ENCODE data around the gene YDJC. TPM values are rescaled to one million over a fixed set of nuclear protein-coding genes. Genes with fewer than 3 reads are reported as not detected.
"Not testable (repeated sequence)": the region's sequence is repeated elsewhere in the genome, so short reads cannot be mapped to it uniquely, and the experiment has no call there.

The YDJC gene
- polyA plus RNA-seq, 3 donors = 8.7 to 11.0 (median 9.3) TPM

DNA sequence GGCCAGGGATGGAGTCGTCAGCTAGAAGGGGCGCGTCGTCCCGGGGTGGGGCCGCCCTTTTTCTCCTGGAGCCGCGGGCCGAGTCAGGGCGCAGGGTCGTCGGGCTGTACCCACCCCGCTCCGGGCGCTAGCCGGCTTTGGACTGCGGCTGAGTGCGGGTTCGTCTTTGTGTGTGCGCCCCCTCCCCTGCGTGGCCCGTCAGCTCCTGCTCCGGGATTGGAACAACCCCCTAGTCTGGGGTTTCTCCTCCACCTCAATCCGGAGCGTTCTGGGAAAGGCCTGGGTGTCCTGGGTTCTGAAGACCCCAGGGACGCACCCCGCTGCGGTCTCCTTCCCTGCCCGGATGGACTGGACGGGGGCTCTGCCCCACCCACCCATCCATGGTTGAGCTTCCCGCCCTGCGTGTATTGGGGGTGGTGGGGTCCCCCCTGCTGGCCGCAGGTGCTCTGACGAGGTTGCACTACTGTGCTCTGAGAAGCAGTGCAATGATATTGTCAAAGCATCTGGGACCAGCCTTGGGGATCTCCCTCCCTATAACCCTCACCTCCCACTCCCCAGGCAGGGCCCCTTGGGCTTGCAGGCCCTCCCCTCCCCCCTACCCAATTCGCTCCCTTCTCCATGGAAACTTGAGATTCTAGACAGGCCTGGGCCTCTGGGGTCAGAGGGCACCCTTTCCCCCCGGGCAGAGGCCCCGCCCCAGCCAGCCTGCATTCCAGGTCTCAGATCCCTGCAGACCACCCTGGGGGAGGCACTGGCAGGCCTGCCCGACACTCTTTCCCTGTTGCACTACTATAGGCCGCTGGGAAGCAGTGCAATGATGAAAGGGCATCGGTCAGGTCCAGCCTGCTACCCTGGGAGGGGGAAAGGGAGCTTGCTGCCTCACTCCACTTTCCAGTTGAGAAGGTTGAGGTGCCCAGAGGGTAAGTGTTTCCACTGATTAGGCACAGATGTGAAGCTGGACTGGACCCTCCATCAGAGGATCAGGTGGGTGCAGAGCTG lies 23.0 kb upstream of the YDJC start:
- no peak for DNase-seq (ENCODE audit: low read depth in 3 of 3, low spot score in 2 of 3)

GRCh38 chr22:21652010-21652546 lies 22.3 kb upstream of the YDJC start:
- DNase-seq (ENCODE audit: low read depth in 3 of 3, low spot score in 2 of 3) = no peak

DNA sequence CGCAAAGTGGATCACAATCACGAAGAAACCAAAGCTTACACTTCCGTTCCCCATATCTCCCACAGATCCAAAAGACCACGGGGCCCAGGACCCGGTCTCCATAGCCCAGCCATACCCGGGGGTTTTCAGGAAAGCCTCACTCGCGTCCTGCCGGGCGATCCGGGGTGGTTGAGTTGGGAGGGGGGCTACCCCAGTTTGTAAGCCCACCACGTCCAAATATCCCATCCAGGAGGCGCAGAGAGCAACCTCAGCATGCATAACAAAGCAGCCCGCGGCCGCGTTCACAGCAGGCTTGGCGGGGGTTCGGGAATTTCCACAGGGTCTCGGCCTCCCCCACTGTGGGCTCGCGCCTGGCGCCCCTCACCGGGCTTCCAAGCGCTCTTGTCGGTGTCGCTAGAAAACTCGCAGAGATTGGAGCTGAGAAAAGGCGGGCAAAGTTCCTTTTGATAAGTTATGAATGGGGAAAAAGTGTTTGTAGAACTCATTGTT lies 21.7 kb upstream of the YDJC start:
- no peak for DNase-seq (ENCODE audit: low read depth in 3 of 3, low spot score in 2 of 3)

- no peak for DNase-seq (ENCODE audit: low read depth in 3 of 3, low spot score in 2 of 3)
These were observed 21.1 kb upstream of the YDJC start for GRCh38 chr22:21650823-21651520.

DNA sequence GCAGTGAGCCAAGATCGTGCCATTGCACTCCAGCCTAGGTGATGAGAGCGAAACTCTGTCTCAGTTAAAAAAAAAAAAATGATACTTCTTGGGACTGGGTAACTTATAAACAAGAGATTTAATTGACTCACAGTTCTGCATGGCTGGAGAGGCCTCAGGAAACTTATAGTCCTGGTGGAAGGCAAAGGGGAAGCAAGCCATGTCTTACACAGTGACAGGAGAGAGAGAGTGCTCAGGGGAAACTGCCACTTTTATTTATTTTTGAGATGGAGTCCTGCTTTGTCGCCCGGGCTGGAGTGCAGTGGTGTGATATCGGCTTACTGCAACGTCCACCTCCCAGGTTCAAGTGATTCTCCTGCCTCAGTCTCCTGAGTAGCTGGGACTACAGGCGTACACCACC lies 20.5 kb upstream of the YDJC start:
- no peak for DNase-seq (ENCODE audit: low read depth in 3 of 3, low spot score in 2 of 3)

DNA sequence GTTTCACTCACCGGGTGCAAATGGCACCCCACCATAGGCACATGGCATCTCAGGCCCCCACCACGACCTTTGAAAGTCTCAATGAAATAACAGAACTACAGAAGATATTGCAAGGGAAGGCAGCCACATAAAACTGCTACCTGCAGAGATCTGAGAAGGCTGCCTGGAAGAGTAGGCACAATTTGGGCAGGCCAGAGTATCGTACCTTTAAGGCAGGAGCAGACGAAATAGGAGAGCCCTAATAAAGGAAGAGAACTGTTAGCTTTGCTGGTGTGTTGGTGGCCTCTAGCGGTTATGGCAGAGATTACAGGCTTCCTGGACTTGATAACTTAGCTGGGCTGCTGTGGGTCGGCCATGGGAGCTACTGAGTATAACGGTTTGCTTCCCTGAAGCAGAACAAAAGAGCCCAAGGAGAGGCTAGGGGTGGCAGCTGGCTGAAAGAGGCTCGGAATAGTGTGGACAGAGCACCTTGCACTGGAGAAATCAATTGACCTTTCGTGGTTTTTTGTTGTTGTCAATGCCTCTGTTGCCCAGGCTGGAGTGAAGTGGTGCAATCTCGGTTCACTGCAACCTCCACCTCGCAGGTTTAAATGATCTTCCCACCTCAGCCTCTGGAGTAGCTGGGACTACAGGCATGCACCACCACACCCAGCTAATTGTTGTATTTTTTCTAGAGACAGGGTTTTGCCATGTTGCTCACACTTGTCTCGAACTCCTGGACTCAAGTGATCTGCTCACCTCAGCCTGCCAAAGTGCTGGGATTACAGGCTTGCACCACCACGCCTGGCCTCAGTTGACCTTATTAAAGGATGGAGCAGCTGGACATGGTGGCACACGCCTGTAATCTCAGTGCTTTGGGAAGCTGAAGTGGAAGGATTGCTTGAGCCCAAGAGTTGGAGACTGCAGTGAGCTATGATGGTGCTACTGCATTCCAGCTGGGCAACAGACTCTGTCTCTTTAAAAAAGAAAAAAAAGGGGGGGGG lies 17.1 kb upstream of the YDJC start:
- no peak for DNase-seq (ENCODE audit: low read depth in 3 of 3, low spot score in 2 of 3)

GRCh38 chr22:21645513-21645912 lies 15.7 kb upstream of the YDJC start:
- DNase-seq (ENCODE audit: low read depth in 3 of 3, low spot score in 2 of 3) = not testable (repeated sequence)

DNA sequence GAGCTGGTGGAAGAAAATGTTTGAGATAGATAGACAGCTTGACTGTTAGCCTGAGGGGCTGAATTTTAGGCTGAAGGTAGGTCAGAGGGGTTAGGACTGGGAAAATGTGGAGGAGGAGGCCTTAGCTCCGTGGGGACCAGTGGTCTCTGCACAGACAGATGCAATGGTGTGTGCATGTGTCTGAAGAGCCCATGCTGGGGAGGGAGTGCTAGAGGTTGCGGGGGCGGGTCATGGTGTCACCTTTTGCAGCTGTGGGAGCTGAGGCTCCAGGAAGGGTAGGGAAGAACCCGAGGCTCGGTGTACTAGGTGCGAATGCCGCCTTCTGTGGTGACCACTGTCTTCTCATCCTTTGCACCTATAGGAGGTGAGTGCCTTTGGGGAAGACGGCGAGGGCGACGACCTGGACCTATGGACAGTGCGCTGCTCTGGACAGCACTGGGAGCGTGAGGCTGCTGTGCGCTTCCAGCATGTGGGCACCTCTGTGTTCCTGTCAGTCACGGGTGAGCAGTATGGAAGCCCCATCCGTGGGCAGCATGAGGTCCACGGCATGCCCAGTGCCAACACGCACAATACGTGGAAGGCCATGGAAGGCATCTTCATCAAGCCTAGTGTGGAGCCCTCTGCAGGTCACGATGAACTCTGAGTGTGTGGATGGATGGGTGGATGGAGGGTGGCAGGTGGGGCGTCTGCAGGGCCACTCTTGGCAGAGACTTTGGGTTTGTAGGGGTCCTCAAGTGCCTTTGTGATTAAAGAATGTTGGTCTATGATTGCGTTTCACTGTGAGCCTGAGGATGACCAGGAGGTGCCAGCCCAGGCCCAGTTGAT lies 13.9 kb upstream of the YDJC start:
- no peak for DNase-seq (ENCODE audit: low read depth in 3 of 3, low spot score in 2 of 3)

- DNase-seq (ENCODE audit: low read depth in 3 of 3, low spot score in 2 of 3) = no peak
These were observed 13.0 kb upstream of the YDJC start for GRCh38 chr22:21642584-21643448.

DNA sequence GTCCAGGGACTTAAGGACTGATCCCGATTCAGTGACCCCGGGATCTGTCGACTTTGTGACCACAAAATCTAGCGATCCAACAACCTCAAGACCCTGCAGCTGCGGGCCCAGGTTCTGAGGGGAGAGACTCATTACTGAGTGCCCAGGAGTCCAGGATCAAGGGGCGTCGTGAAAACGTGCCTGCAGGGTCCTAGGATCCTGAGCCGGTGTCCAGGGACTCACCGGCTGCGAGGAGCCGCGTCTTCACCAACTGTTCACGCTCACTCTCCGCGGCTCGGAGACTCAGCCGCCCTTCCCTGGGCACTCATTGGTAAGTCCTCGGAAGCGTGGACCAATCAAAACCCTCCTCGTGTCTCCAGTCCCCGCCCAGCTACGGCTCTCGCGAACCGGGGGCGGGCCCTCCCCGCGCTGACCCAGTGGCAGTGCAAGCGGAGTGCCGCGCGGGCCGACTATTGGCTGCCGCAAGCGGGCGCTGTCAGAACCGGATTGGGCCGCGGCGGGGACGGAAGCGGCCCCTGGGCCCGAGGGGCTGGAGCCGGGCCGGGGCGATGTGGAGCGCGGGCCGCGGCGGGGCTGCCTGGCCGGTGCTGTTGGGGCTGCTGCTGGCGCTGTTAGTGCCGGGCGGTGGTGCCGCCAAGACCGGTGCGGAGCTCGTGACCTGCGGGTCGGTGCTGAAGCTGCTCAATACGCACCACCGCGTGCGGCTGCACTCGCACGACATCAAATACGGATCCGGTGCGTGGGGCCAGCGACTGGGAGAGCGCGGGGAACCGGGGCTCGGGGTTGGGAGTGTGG lies 12.2 kb upstream of the YDJC start, which contains the start of gene SDF2L1:
Gene SDF2L1 (plus strand): TSS at position 514 of the 795 bp plus-strand sequence. CDS start 35 bp downstream, at position 549.
- DNase-seq (ENCODE audit: low read depth in 3 of 3, low spot score in 2 of 3) = peak; percentile 88 to 94 (median 89)

DNA sequence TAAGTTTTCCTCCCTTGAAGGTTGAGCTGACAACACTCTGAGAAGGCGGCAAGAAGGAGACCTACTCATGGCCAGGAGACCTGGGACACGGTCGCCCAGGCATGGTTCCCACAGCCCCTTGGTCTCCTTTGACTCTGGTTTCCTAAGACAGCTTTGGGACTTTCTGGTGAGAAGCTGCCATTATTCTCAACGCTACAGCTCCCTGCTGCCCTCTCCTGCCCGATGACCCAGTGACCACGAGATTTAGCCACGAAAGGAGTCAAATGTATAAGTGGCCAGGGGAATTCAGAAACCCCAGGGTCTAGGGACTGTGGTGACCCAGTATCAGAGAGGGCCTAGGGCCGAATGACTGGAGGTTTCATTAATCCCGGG lies 11.6 kb upstream of the YDJC start:
- no peak for DNase-seq (ENCODE audit: low read depth in 3 of 3, low spot score in 2 of 3)

DNA sequence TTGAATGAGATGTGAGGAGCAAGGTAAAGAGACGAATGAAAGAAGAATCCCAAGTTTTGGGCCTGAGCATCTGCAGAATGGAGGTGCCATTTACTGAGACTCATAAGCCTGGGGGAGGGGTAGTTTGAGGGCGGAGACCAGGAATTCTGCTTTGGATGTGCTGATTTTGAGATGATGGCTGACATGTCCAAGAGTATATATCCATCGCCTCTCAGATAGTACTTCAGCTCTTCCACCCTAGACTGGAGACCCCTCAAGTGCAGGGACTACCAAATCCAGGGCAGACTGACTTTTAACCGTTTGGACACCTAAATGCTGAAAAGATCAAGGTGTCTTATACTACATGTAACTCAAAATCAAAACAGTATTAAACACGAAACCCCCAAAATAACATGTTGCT lies 11.0 kb upstream of the YDJC start:
- DNase-seq (ENCODE audit: low read depth in 3 of 3, low spot score in 2 of 3) = no peak

DNA sequence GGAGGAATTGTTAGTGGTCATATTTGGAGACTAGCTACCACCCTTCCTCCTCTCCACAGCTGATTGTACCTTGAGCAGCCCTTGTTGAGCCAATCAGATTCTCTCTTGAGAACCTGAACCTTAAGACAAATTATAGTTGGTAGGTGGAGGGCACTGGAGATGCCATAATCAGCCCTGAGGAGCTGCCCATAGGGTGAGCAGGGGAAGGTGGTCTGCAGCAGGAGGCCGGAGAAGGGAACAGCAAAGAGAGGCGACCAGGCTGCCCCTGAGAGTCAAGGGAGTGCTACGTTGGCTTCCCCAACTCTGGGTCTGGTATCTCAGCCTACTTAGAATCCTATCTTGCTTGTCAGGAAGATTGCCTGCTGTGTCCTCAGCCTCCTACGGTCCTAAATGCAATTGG lies 9.5 kb upstream of the YDJC start:
- DNase-seq (ENCODE audit: low read depth in 3 of 3, low spot score in 2 of 3) = no peak

GRCh38 chr22:21637450-21637849 lies 7.6 kb upstream of the YDJC start:
- not testable (repeated sequence) for DNase-seq (ENCODE audit: low read depth in 3 of 3, low spot score in 2 of 3)

- no peak for DNase-seq (ENCODE audit: low read depth in 3 of 3, low spot score in 2 of 3)
These were observed 6.9 kb upstream of the YDJC start for GRCh38 chr22:21636629-21637218.

DNA sequence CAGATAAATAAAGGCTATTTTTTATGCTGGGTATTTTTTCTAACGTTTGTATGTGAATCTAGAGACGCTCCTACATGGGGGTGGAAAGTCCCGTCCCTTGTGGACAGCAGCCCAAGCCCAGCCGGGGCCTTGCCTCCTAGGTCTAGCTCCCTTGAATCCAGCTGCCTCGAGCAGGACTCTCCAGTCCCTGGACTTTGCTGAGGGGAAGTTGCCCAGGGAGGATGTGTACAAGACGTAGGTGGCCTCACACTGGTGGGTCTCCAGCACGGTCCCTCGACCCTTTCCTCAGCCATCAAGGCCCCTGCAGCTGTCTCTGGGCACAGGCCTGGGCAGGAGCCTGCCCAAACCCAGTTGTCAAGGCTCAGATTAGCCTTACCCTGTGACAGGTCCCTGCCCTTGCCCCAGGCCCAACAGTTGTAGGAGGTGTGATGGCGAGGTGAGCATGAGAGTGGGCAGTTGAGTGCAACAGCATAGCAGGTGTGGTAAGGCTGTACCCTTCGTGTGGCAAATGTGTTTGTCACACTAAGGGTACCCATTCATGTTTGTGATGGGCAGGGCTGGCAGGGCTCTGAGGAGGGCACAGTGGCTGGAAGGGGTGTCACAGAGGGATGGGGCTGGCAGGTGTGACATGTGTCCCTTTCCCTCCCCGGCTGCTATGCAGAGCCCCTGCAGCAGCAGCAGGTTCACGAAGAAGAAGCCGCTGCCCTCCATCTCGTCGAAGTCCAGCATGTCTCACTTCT lies 6.1 kb upstream of the YDJC start:
- no peak for DNase-seq (ENCODE audit: low read depth in 3 of 3, low spot score in 2 of 3)

All from right renal cortex interstitium (tissue), 3 donors.